Erythroblast (primary cell): ENCODE measurements around the gene SNX4.

ENCODE experiments used
- GATA1 ChIP-seq: IDR thresholded peaks from 2 replicates; pipeline ENCODE4 v1.6.1; 2011; ENCODE audit warnings: low read depth, mild to moderate bottlenecking, control low read depth, low read length, moderate library complexity
- POLR2A ChIP-seq: IDR thresholded peaks from 2 replicates; pipeline ENCODE4 v1.6.1; 2011; ENCODE audit warnings: mild to moderate bottlenecking, low read length

GRCh38 chr3:125461896-125462295 is 58.1 kb downstream of the SNX4 start:
- TF ChIP-seq POLR2A (no peak), GATA1 (no peak)
